Liver (tissue), 9 donors: ENCODE measurements around the gene CCT4. TPM values are rescaled to one million over a fixed set of nuclear protein-coding genes. Genes with fewer than 3 reads are reported as not detected.

Experiments
- DNase-seq: peaks from one replicate; pipeline ENCODE4 v3.0.0-alpha.2; 2017; ENCODE audit warnings: low spot score
- H3K27ac ChIP-seq, 2 donors: one replicate each; pipeline ENCODE4 v1.7.0; 2013; ENCODE audit warnings: inconsistent platforms in 2 of 2, low read length in 2 of 2, control low read depth in 1 of 2, low read depth in 1 of 2, mild to moderate bottlenecking in 1 of 2
- H3K27me3 ChIP-seq, 4 donors: one replicate each; pipeline versions ENCODE4 v1.6.1 to v1.7.0; 2013; ENCODE audit warnings: low read length in 3 of 4, inconsistent platforms in 1 of 4, mild to moderate bottlenecking in 1 of 4, moderate library complexity in 1 of 4; ENCODE audit not compliant: control insufficient read depth in 4 of 4, insufficient read depth in 4 of 4
- H3K36me3 ChIP-seq, 4 donors: one replicate each; pipeline versions ENCODE4 v1.6.1 to v1.7.0; 2013; ENCODE audit warnings: low read length in 3 of 4, mild to moderate bottlenecking in 3 of 4, low read depth in 1 of 4, moderate library complexity in 1 of 4; ENCODE audit not compliant: control insufficient read depth in 4 of 4, insufficient read depth in 3 of 4
- H3K4me1 ChIP-seq, 4 donors: one replicate each; pipeline versions ENCODE4 v1.6.1 to v1.7.0; 2013; ENCODE audit warnings: low read length in 3 of 4, mild to moderate bottlenecking in 3 of 4, moderate library complexity in 1 of 4; ENCODE audit not compliant: control insufficient read depth in 4 of 4, insufficient read depth in 4 of 4
- H3K4me3 ChIP-seq, 3 donors: one replicate each; pipeline versions ENCODE4 v1.6.1 to v1.7.0; 2013; ENCODE audit warnings: low read length in 3 of 3, control low read depth in 1 of 3, low read depth in 1 of 3, mild to moderate bottlenecking in 1 of 3
- H3K9ac ChIP-seq, 2 donors: one replicate each; pipeline ENCODE4 v1.7.0; 2013; ENCODE audit warnings: low read length in 2 of 2, mild to moderate bottlenecking in 2 of 2, moderate library complexity in 2 of 2, control low read depth in 1 of 2, low read depth in 1 of 2
- H3K9me3 ChIP-seq, 4 donors: one replicate each; pipeline versions ENCODE4 v1.6.1 to v1.7.0; 2013; ENCODE audit warnings: low read length in 3 of 4; ENCODE audit not compliant: control insufficient read depth in 4 of 4
- HNF4A ChIP-seq, 2 donors: conservative IDR thresholded peaks; 2 replicates each; pipeline ENCODE4 v1.6.1; 2016; ENCODE audit warnings: antibody characterized with exemption in 2 of 2, mild to moderate bottlenecking in 2 of 2
- JUND ChIP-seq, 2 donors: IDR thresholded peaks; 2 replicates each; pipeline ENCODE4 v1.6.1; 2016; ENCODE audit warnings: antibody characterized with exemption in 2 of 2
- NR2F2 ChIP-seq: IDR thresholded peaks from 2 replicates; pipeline ENCODE4 v1.6.1; 2016; ENCODE audit warnings: antibody characterized with exemption
- RAD21 ChIP-seq, 2 donors: IDR thresholded peaks; 2 replicates each; pipeline ENCODE4 v1.6.1; 2016; ENCODE audit warnings: antibody characterized with exemption in 2 of 2, mild to moderate bottlenecking in 2 of 2
- RXRA ChIP-seq, 2 donors: IDR thresholded peaks; 2 replicates each; pipeline ENCODE4 v1.6.1; 2017 to 2018; ENCODE audit warnings: antibody characterized with exemption in 2 of 2, mild to moderate bottlenecking in 1 of 2
- SP1 ChIP-seq: IDR thresholded peaks from 2 replicates; pipeline ENCODE4 v1.6.1; 2018; ENCODE audit warnings: antibody characterized with exemption, mild to moderate bottlenecking
- WGBS: extraction: QIAGEN DNeasy Blood & Tissue Kit; methylation state at CpG from one replicate; pipeline ENCODE4 v1.1.7; 2013; 5-methylcytosine and 5-hydroxymethylcytosine counted together
- polyA plus RNA-seq, 2 donors: library from polyadenylated mRNA; stranded (reverse) in 1 of 2; unstranded in 1 of 2; fragments of 200-250 nt in 1 of 2; fragments of >200 nt in 1 of 2; fragmentation: Nextera tagmentation in 1 of 2; extraction: Ambion mirVana in 1 of 2; gene quantifications; one replicate each; pipeline versions ENCODE4 v1.2.1 to v1.2.3, GENCODE V29; 2013 to 2015
- total RNA-seq, 2 donors: library from RNA; depleted of rRNA; stranded (reverse); fragments of >200 nt; gene quantifications; one replicate each; pipeline ENCODE4 v1.2.3, GENCODE V29; 2014
- TF ChIP-seq, protein P1 (sequence below): IDR thresholded peaks from 2 replicates; pipeline ENCODE4 v1.6.1; 2016; ENCODE audit warnings: antibody characterized with exemption
- TF ChIP-seq, protein P2 (sequence below): IDR thresholded peaks from 2 replicates; pipeline ENCODE4 v1.6.1; 2016; ENCODE audit warnings: antibody characterized with exemption, mild to moderate bottlenecking
- TF ChIP-seq, protein P3 (sequence below): fragments of 150-350 bp; IDR thresholded peaks from 2 replicates; pipeline ENCODE4 v1.5.1; 2017; ENCODE audit warnings: improper control_type of control experiment, low read depth, low read length; ENCODE audit not compliant: missing input control
- donor health status: healthy.
- donor health status: healthy.
- donor health status: healthy.
- donor health status: healthy.
- donor health status: healthy.

CCT4 gene
- total and polyA plus RNA-seq, 4 donors: 35.7 to 65.2 (median 38.4) TPM

DNA sequence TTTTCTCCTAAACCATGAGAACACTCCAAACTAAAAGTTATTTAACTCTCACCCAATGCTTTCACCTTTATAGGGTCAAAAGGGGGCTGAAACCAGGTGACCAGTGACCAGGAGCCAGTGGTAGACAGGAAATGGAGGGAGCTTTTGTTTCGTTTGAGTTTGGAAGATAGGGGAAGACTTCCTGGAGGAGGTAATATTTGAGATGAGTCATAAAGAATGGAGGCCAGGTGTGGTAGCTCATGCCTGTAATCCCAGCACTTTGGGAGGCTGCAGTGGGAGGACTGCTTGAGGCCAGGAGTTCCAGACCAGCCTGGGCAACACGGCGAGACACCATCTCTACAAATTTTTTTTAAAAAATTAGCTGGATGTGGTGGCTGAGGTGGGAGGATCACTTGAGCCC, 43.1 kb downstream of the CCT4 start:
- TF ChIP-seq, protein P1, sequence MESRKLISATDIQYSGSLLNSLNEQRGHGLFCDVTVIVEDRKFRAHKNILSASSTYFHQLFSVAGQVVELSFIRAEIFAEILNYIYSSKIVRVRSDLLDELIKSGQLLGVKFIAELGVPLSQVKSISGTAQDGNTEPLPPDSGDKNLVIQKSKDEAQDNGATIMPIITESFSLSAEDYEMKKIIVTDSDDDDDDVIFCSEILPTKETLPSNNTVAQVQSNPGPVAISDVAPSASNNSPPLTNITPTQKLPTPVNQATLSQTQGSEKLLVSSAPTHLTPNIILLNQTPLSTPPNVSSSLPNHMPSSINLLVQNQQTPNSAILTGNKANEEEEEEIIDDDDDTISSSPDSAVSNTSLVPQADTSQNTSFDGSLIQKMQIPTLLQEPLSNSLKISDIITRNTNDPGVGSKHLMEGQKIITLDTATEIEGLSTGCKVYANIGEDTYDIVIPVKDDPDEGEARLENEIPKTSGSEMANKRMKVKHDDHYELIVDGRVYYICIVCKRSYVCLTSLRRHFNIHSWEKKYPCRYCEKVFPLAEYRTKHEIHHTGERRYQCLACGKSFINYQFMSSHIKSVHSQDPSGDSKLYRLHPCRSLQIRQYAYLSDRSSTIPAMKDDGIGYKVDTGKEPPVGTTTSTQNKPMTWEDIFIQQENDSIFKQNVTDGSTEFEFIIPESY: no peak
- TF ChIP-seq HNF4A (conservative IDR thresholded peaks at IDR 0.05) (no peak), NR2F2 (no peak)
- TF ChIP-seq, protein P2, sequence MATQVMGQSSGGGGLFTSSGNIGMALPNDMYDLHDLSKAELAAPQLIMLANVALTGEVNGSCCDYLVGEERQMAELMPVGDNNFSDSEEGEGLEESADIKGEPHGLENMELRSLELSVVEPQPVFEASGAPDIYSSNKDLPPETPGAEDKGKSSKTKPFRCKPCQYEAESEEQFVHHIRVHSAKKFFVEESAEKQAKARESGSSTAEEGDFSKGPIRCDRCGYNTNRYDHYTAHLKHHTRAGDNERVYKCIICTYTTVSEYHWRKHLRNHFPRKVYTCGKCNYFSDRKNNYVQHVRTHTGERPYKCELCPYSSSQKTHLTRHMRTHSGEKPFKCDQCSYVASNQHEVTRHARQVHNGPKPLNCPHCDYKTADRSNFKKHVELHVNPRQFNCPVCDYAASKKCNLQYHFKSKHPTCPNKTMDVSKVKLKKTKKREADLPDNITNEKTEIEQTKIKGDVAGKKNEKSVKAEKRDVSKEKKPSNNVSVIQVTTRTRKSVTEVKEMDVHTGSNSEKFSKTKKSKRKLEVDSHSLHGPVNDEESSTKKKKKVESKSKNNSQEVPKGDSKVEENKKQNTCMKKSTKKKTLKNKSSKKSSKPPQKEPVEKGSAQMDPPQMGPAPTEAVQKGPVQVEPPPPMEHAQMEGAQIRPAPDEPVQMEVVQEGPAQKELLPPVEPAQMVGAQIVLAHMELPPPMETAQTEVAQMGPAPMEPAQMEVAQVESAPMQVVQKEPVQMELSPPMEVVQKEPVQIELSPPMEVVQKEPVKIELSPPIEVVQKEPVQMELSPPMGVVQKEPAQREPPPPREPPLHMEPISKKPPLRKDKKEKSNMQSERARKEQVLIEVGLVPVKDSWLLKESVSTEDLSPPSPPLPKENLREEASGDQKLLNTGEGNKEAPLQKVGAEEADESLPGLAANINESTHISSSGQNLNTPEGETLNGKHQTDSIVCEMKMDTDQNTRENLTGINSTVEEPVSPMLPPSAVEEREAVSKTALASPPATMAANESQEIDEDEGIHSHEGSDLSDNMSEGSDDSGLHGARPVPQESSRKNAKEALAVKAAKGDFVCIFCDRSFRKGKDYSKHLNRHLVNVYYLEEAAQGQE: no peak
- Histone ChIP-seq H3K27ac (no peak overlapping the region), H3K4me3 (no peak overlapping the region), H3K9me3 (no peaks in the 10 kb centered on the region), H3K27me3 (no peaks in the 10 kb centered on the region), H3K9ac (no peak overlapping the region), H3K4me1 (no peaks in the 10 kb centered on the region), H3K36me3 (no peaks in the 10 kb centered on the region)
- 88% methylated on average over 3 of the region's 3 CpGs for WGBS
- DNase-seq: no peak

DNA sequence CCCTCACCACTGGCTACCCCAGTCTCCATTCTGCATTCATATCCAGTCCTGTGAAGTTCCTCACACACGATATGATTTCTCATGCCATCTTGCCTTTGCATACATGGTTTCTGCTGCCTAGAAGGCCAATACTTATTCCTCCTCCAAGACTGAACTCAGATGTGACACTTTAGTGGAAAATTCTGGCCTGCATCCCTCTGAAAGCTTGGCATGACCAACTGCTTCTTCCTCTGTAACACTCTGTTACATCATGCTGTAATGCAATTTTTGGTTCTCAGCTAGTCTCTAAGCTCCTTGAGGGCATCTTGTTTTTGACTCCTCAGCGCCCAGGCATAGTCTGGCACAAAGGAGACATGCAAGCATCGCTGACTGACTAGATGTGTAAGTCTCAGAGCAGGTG, 47.2 kb downstream of the CCT4 start:
- no peak for DNase-seq
- Histone ChIP-seq H3K4me3 (no peak overlapping the region), H3K27ac (no peak overlapping the region), H3K4me1 (no peaks in the 10 kb centered on the region), H3K36me3 (no peaks in the 10 kb centered on the region), H3K9ac (no peak overlapping the region), H3K27me3 (no peaks in the 10 kb centered on the region), H3K9me3 (no peaks in the 10 kb centered on the region)
- TF ChIP-seq RAD21 (IDR thresholded peaks at IDR 0.05) (no peak), HNF4A (conservative IDR thresholded peaks at IDR 0.05) (no peak), JUND (IDR thresholded peaks at IDR 0.05) (no peak), RXRA (IDR thresholded peaks at IDR 0.05) (no peak), SP1 (no peak)
- TF ChIP-seq, protein P3, sequence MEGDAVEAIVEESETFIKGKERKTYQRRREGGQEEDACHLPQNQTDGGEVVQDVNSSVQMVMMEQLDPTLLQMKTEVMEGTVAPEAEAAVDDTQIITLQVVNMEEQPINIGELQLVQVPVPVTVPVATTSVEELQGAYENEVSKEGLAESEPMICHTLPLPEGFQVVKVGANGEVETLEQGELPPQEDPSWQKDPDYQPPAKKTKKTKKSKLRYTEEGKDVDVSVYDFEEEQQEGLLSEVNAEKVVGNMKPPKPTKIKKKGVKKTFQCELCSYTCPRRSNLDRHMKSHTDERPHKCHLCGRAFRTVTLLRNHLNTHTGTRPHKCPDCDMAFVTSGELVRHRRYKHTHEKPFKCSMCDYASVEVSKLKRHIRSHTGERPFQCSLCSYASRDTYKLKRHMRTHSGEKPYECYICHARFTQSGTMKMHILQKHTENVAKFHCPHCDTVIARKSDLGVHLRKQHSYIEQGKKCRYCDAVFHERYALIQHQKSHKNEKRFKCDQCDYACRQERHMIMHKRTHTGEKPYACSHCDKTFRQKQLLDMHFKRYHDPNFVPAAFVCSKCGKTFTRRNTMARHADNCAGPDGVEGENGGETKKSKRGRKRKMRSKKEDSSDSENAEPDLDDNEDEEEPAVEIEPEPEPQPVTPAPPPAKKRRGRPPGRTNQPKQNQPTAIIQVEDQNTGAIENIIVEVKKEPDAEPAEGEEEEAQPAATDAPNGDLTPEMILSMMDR: no peak
- TF ChIP-seq, protein P1: no peak
- 92% methylated on average over 3 of the region's 3 CpGs for WGBS
